Measurements from ENCODE around the gene RAB27A.

RAB27A gene

DNA sequence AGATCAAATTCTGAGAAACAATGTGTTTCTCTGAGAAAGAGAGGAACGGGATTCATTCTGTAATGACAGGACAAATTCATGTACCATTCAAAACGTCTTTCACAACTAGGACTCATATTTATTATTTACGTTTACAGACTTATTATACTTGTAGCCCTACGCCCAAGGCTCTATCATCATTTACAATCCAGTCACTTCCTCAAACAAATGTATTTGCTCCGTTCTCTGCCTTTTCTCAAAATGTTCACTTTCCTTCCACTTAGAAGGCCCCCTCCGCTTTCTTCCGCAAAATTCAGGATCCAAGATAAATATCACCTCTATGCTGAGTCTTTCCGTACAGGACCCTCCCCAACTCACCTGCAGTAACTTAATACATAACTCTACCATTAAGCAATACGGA is 93.6 kb downstream of the RAB27A start:
- TF ChIP-seq, protein P1, sequence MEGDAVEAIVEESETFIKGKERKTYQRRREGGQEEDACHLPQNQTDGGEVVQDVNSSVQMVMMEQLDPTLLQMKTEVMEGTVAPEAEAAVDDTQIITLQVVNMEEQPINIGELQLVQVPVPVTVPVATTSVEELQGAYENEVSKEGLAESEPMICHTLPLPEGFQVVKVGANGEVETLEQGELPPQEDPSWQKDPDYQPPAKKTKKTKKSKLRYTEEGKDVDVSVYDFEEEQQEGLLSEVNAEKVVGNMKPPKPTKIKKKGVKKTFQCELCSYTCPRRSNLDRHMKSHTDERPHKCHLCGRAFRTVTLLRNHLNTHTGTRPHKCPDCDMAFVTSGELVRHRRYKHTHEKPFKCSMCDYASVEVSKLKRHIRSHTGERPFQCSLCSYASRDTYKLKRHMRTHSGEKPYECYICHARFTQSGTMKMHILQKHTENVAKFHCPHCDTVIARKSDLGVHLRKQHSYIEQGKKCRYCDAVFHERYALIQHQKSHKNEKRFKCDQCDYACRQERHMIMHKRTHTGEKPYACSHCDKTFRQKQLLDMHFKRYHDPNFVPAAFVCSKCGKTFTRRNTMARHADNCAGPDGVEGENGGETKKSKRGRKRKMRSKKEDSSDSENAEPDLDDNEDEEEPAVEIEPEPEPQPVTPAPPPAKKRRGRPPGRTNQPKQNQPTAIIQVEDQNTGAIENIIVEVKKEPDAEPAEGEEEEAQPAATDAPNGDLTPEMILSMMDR (IDR thresholded peaks at IDR 0.05; ENCODE audit: control insufficient read depth, insufficient read depth, low read depth, low read length, missing control alignments) = no peak
- H3K4me3 ChIP-seq (ENCODE audit: control insufficient read depth, low read depth, low read length) = peak overlapping the region; percentile 62
- DNase-seq (ENCODE audit: low read depth) = no peak

GRCh38 chr15:55194256-55194655 is 95.4 kb downstream of the RAB27A start:
- TF ChIP-seq, protein P1 (IDR thresholded peaks at IDR 0.05; ENCODE audit: control insufficient read depth, insufficient read depth, low read depth, low read length, missing control alignments) = no peak
- H3K4me3 ChIP-seq (ENCODE audit: control insufficient read depth, low read depth, low read length) = no peak overlapping the region
- DNase-seq (ENCODE audit: low read depth) = no peak

DNA sequence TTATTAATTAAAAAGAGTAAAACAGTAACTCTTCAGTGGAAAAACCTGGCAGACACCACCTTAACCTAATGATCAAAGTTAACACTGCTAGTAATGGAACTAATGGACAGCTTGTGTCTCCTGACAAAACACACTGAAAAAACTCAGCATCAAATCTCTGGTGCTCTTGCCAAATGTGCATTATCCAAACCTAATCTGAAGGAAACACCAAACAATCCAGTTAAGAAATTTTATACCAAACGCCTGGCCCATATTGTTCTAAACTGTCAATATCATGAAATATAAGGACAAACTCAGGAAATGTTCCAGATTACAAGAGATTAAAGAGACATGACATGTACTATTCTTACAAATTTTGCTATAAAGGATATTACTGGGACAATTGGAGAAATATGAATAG is 103.3 kb downstream of the RAB27A start:
- H3K4me3 ChIP-seq (ENCODE audit: control insufficient read depth, low read depth, low read length) = no peak overlapping the region
- DNase-seq (ENCODE audit: low read depth) = no peak
- TF ChIP-seq, protein P1 (IDR thresholded peaks at IDR 0.05; ENCODE audit: control insufficient read depth, insufficient read depth, low read depth, low read length, missing control alignments) = no peak

DNA sequence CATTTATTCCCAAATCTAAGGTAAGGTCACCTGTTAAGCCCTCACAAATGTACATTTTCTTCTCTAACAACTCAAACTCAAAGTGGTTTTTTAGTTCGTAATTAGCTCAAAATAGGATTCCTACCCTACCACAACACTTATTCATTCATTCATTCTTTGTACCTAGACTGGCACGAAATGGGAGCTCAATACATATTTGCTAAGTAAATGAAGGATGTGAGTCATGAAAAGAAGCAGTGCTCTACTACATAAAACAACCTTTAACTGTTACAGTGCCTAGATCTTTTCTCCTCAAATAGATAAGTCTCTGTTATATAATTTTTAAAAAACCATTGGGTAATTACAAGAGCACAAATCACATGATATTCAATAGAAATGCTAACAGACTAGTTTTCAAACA is 105.9 kb downstream of the RAB27A start:
- H3K4me3 ChIP-seq (ENCODE audit: control insufficient read depth, low read depth, low read length) = no peak overlapping the region
- no peak for DNase-seq (ENCODE audit: low read depth)
- TF ChIP-seq, protein P1 (IDR thresholded peaks at IDR 0.05; ENCODE audit: control insufficient read depth, insufficient read depth, low read depth, low read length, missing control alignments) = no peak

DNA sequence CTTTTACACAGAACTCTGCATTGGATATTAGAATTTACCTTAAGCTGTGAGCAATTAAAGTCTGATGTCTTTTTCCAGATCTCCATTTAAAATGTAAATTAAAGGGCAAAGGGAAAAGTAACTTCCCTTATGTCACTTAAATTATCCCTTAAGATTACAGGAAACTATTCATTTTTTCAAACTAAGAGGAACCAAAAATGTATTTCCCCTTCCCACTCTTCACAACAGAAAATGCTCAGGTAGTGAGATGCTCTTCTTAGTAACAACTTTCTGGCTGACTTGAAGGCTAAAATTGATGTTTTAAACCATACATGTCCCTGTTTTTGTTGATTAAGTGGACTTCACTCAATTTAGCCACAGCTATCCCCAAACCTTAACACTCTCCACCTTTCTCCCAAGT is 110.5 kb downstream of the RAB27A start:
- H3K4me3 ChIP-seq (ENCODE audit: control insufficient read depth, low read depth, low read length) = no peak overlapping the region
- TF ChIP-seq, protein P1 (IDR thresholded peaks at IDR 0.05; ENCODE audit: control insufficient read depth, insufficient read depth, low read depth, low read length, missing control alignments) = no peak
- DNase-seq (ENCODE audit: low read depth) = no peak

GRCh38 chr15:55170361-55170760 is 119.3 kb downstream of the RAB27A start:
- H3K4me3 ChIP-seq (ENCODE audit: control insufficient read depth, low read depth, low read length) = no peak overlapping the region
- no peak for DNase-seq (ENCODE audit: low read depth)
- TF ChIP-seq, protein P1 (IDR thresholded peaks at IDR 0.05; ENCODE audit: control insufficient read depth, insufficient read depth, low read depth, low read length, missing control alignments) = no peak

All from AG09309 (cell line).